Hematopoietic multipotent progenitor cell (in vitro differentiated cells): Measurements from ENCODE around the gene RANBP9. TPM values are rescaled to one million over a fixed set of nuclear protein-coding genes. Genes with fewer than 3 reads are reported as not detected.

ENCODE experiments used
- DNase-seq, 3 donors: peaks; one replicate each; pipeline ENCODE4 v3.0.0-alpha.2; 2011 to 2015; ENCODE audit warnings: low read depth in 2 of 3, low spot score in 2 of 3
- total RNA-seq: library from RNA; depleted of rRNA; stranded (reverse); fragments of >200 nt; gene quantifications from one replicate; pipeline ENCODE4 v1.2.3, GENCODE V29; 2012

The RANBP9 gene
- total RNA-seq, 1 donor = 15.3 TPM

DNA sequence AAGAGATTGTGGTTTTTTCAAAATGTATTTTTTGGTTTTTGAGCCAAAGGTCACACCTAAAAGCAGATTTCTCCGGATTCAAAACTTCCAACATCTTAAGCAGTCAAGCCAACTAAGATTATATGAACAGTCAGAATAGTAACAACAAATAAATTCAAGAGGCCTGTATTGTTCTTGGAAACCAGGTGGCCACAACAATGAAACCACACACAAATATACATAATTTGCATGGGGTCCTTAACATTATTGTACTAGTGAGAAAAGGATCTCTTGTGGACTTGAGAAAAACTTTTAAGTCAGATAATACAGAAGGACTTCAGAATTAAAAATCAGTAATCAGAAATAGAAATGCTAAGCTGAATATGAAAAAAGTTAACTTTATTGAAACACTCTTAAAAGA lies 55.9 kb downstream of the RANBP9 start:
- DNase-seq = no peak

- no peak for DNase-seq
These were observed 57.1 kb downstream of the RANBP9 start for GRCh38 chr6:13654496-13654895.

DNA sequence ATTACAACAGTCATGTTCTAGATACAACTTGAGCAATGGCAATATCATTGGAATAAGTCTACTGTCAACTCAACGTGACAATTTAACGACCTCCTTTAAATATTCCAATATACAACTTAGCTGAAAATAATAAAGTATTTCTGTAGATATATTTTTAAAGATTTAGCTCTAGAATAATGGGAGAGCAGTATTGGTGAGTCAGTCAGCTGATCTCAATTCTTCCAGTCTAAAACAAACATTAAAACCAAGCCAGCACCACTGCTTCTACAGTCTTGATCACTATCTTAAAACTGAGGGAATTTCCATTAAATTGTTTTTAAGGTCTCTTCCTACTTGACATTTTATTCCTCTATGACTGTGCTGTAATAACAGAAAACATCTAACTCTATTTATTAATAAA lies 58.3 kb downstream of the RANBP9 start:
- no peak for DNase-seq

GRCh38 chr6:13649393-13649792 lies 62.2 kb downstream of the RANBP9 start:
- DNase-seq = no peak

GRCh38 chr6:13648850-13649249 lies 62.8 kb downstream of the RANBP9 start:
- no peak for DNase-seq

- no peak for DNase-seq
These were observed 68.5 kb downstream of the RANBP9 start for GRCh38 chr6:13643125-13643524.

- no peak for DNase-seq
These were observed 70.3 kb downstream of the RANBP9 start for GRCh38 chr6:13641315-13641714.

DNA sequence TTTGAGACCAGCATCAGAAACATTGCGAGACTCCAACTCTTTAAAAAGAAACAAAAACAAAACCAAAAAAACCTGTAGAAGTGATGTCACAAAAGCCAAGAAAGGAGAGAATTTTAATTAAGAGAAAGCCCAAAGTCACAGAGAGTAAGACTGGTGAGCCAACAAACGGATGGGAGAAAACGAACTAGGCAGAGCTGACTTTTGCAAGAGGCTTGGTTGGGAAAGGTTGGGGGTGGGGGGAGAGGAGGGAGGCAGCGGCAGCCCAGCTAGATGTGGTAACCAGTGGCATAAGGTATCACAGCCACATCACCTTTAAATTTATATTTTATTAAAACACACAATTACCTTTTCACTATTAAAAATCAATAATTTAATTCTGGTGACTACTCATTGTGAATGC lies 73.0 kb downstream of the RANBP9 start:
- DNase-seq = no peak

GRCh38 chr6:13638014-13638413 lies 73.6 kb downstream of the RANBP9 start:
- DNase-seq = no peak

DNA sequence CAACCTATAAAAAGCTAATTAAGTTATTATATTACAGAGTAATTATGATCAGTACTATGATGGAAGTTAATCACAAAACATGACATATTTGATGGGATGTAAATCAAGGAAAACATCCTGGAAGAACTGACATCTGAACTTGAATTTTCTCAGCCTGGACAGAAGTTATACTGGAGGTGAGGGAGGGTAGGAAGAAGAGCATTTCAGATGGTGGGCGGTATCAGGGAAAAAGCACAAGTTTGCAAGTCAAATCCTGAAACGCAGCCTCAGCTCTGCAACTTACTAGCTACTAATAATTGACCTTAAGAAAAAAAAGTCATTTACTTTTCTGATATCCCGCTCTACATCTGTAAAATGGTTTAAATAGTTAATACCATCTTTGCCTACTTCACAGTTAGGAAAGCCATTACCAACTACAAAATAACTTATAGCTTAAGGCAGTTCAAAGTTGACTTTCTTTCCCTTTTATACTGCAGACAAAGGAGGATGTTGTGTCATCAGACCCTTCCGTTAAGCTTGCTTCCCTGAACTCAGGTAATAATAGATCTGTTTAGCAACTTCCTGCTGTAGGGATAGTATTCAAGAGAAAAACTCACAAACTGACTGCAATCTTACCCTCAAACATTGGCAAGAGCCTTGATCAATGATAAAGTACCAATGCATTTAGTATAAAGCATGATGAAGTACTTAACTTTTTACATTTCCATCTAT lies 75.5 kb downstream of the RANBP9 start:
- no peak for DNase-seq

DNA sequence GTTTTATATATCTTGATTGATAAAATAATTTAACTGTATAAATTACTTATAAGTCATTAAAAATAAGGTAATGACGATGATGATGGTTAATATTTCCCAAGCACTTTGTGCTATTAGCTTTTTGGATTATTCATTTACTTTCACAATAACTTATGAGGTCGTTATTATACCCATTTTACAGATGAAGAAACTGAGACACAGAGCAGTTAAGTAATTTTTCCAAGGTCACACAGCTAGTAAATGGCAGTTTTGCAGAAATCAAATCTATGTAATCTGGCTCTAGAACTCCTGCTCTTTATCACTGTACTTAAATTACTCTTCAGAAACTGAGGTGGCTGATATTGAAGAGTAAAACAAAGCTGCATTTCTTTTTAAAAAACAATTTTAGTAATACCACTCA lies 78.3 kb downstream of the RANBP9 start:
- no peak for DNase-seq

DNA sequence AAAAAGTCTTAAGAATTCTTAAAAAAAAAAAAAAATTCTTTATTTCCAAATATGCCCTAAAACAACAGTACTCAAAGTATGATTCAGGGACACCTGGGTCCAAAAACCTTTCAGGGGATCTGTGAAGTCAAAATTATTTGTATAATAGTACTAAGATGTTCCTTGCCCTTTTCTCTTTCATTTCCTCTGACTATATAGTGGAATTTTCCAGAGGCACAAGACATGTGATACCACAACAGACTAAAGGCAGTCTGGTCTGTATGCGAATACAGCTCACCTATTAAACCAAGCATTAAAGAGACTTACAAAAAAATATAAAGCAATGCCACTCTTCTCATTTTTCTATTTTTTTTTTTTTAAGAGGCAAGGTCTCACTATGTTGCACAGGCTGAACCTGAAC lies 81.1 kb downstream of the RANBP9 start:
- no peak for DNase-seq

- no peak for DNase-seq
These were observed 82.0 kb downstream of the RANBP9 start for GRCh38 chr6:13629459-13630116.

GRCh38 chr6:13624871-13625288 lies 86.8 kb downstream of the RANBP9 start:
- DNase-seq = peak in 2 of 3 donors; percentile 53 to 74

DNA sequence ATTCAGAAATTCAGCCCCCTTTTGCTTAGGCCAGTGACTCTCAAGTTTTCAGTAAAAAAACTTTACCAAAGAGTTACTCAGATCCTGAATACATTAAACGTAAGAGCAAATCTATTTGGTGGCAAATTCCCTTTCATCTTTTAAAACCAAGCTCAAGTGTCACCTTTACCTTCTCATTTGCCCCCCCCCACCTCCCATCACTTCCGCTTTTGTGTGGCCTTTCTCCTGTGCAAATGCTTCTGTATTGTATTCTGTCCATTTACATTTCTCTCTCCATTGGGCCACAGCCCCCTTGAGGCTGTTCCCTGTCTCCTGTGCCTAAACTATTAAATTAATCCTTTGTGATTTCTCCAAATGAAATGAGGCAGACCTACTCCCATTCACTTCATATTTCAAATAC lies 94.6 kb downstream of the RANBP9 start:
- DNase-seq = no peak

DNA sequence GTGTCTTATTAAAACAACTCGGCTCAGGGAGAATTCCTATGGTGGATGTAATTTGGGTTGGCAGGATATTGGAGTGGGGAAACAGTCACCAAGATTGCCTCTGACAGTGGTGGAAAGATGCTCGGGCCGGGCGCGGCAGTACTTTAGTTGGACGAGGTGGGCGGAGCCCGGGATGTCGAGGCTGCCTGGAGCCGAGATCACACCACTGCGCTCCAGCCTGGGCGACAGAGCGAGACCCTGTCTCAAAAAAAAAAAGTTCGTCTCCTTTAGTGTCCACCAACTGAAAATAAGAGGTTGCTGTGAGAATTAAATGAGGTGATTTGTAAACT lies 95.9 kb downstream of the RANBP9 start:
- peak in 1 of 3 donors; percentile 31 for DNase-seq

- peak; percentile 97 to 98 (median 98) for DNase-seq
These were observed 96.5 kb downstream of the RANBP9 start, which contains the start of gene NOL7 for GRCh38 chr6:13614926-13615791. TSS of gene NOL7 (plus strand) at chr6:13615335. CDS start at chr6:13615359, 24 bp downstream.

GRCh38 chr6:13614126-13614925 lies 97.3 kb downstream of the RANBP9 start:
- no peak for DNase-seq

- no peak for DNase-seq
These were observed 98.5 kb downstream of the RANBP9 start for GRCh38 chr6:13613029-13613594.

- peak in 1 of 3 donors; percentile 22 for DNase-seq
These were observed 99.9 kb downstream of the RANBP9 start for GRCh38 chr6:13611715-13612114.
